GM23248 (cell line): ENCODE data around the gene CANT1.

Source experiments
- EZH2 ChIP-seq: fragments of 200-600 bp; sonication (generic); IDR thresholded peaks from 2 replicates; pipeline ENCODE4 v1.6.1; 2018; ENCODE audit warnings: antibody characterized with exemption, mild to moderate bottlenecking; ENCODE audit not compliant: insufficient read depth, poor library complexity, severe bottlenecking
- EZH2phosphoT487 ChIP-seq: fragments of 200-600 bp; sonication (generic); IDR thresholded peaks from 2 replicates; pipeline ENCODE4 v1.6.1; 2018; ENCODE audit warnings: antibody characterized with exemption, moderate library complexity, mild to moderate bottlenecking, low read depth; ENCODE audit not compliant: insufficient read depth

DNA sequence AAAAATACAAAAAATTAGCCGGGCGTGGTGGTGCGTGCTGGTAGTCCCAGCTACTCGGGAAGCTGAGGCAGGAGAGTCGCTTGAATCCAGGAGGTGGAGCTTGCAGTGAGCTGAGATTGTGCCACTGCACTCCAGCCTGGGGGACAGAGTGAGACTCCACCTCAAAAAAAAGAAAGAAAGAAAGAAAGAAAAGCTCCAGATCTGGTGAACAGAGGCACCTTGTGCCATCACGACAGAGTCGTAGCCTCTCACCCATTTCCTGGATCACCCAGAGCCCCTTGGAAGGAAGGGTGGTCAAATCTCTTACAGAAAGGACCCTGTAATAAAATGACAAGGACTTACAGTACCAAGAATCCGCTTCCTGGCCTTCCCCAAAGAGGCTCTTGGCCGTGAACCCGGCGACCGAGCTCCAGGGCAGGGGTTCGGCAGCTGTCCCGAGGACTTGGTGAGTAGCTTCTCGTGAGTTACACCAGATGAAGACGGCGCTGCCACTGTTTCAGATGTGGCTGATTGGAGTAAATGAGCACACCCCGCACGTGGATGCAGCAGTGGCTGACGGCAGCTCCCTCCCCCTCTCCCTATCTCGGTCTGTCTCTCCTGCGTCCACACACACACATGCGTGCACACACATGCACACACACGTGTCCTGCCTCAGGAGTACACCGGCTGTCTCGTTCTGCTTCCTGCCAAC, 43.3 kb downstream of the CANT1 start:
- TF ChIP-seq EZH2 (no peak), EZH2phosphoT487 (no peak)
